B cell (primary cell): ENCODE data around the gene PTPRT. TPM values are rescaled to one million over a fixed set of nuclear protein-coding genes. Genes with fewer than 3 reads are reported as not detected.

Source experiments
- ATAC-seq: fragments of 200-7000 bp; cut with Tn5 transposase; one replicate; pipeline ENCODE4 v1.10.0; 2021; ENCODE audit warnings: low read depth, mild to moderate bottlenecking, moderate number of reproducible peaks, moderate library complexity
- CTCF ChIA-PET: fragments of 350-600 bp; sonication (Branson Sonifier 250); formaldehyde crosslinking; loops from one replicate; lab custom pipeline; 2021; ENCODE audit warnings: antibody characterized with exemption, inconsistent platforms; lab: Charles Lee
- POLR2A ChIA-PET: fragments of 350-600 bp; sonication (Branson Sonifier 250); formaldehyde crosslinking; loops from one replicate; lab custom pipeline; 2021; ENCODE audit warnings: antibody characterized with exemption; lab: Charles Lee
- DNase-seq: peaks from one replicate; pipeline ENCODE4 v3.0.0; 2013
- H2AFZ ChIP-seq: 2 replicates; pipeline ENCODE4 v1.6.1; 2012; ENCODE audit warnings: mild to moderate bottlenecking, low read depth, low read length; ENCODE audit not compliant: insufficient read depth, poor library complexity, severe bottlenecking
- H3K27ac ChIP-seq, 2 donors: 1 replicate in 1 of 2; 2 replicates in 1 of 2; pipeline ENCODE4 v1.5.1; 2012 to 2013; ENCODE audit warnings: low read length in 2 of 2, mild to moderate bottlenecking in 2 of 2, moderate library complexity in 1 of 2
- H3K27me3 ChIP-seq, 4 experiments: fragments of 200-600 bp in 1 of 4; sonication (generic) in 1 of 4; replicated peaks in 1 of 4; 1 replicate in 2 of 4; 2 replicates in 2 of 4; pipeline versions ENCODE4 v1.6.1 to v1.7.0; 2013 to 2016; ENCODE audit warnings: low read length in 3 of 4, mild to moderate bottlenecking in 2 of 4, mixed read lengths in 1 of 4, moderate library complexity in 1 of 4; ENCODE audit not compliant: insufficient read depth in 4 of 4, control insufficient read depth in 3 of 4; ENCODE audit errors: control extremely low read depth in 1 of 4
- H3K36me3 ChIP-seq, 2 experiments: replicated peaks in 1 of 2; 1 replicate in 1 of 2; 2 replicates in 1 of 2; pipeline versions ENCODE4 v1.6.1 to v1.7.1; 2013; ENCODE audit warnings: low read length in 1 of 2; ENCODE audit not compliant: insufficient read depth in 2 of 2, control insufficient read depth in 1 of 2; ENCODE audit errors: control extremely low read depth in 1 of 2, extremely low read depth in 1 of 2
- H3K4me1 ChIP-seq, 2 donors: fragments of 200-600 bp in 1 of 2; sonication (generic) in 1 of 2; 1 replicate in 1 of 2; 2 replicates in 1 of 2; pipeline versions ENCODE4 v1.5.1 to v1.6.1; 2013 to 2017; ENCODE audit warnings: low read length in 2 of 2; ENCODE audit not compliant: control insufficient read depth in 2 of 2, insufficient read depth in 2 of 2
- H3K4me2 ChIP-seq: replicated peaks from 2 replicates; pipeline ENCODE3; 2012; ENCODE audit warnings: mild to moderate bottlenecking, low read depth, low read length; ENCODE audit not compliant: poor library complexity, severe bottlenecking
- H3K4me3 ChIP-seq, 5 experiments: fragments of 200-600 bp in 1 of 5; sonication (generic) in 1 of 5; 1 replicate in 3 of 5; 2 replicates in 2 of 5; pipeline versions ENCODE4 v1.5.1 to v1.7.0; 2011 to 2016; ENCODE audit warnings: low read length in 4 of 5, mild to moderate bottlenecking in 4 of 5, low read depth in 2 of 5, control low read depth in 1 of 5, moderate library complexity in 1 of 5; ENCODE audit not compliant: insufficient read depth in 1 of 5; ENCODE audit errors: control extremely low read depth in 1 of 5, extremely low read depth in 1 of 5
- H3K79me2 ChIP-seq: fragments of 200-600 bp; sonication (generic); one replicate; pipeline ENCODE4 v1.6.0; 2016; ENCODE audit warnings: low read length; ENCODE audit not compliant: control insufficient read depth, insufficient read depth
- H3K9ac ChIP-seq: fragments of 200-600 bp; sonication (generic); 2 replicates; pipeline ENCODE4 v1.6.1; 2017; ENCODE audit warnings: mild to moderate bottlenecking, low read length, moderate library complexity
- H3K9me3 ChIP-seq, 3 donors: one replicate each; pipeline versions ENCODE4 v1.6.1 to v1.7.1; 2013; ENCODE audit warnings: low read length in 2 of 3; ENCODE audit not compliant: control insufficient read depth in 2 of 3, insufficient read depth in 1 of 3; ENCODE audit errors: control extremely low read depth in 1 of 3
- H4K20me1 ChIP-seq: 2 replicates; pipeline ENCODE4 v1.6.0; 2012; ENCODE audit warnings: mild to moderate bottlenecking, low read length; ENCODE audit not compliant: insufficient read depth, control insufficient read depth, poor library complexity, severe bottlenecking
- H3K27ac Mint-ChIP-seq: one replicate; pipeline ENCODE4 v1.8.0; 2021; ENCODE audit warnings: mixed read lengths
- H3K27me3 Mint-ChIP-seq: one replicate; pipeline ENCODE4 v1.8.0; 2021; ENCODE audit warnings: mixed read lengths
- H3K4me1 Mint-ChIP-seq: one replicate; pipeline ENCODE4 v1.8.0; 2021; ENCODE audit warnings: mixed read lengths
- H3K4me3 Mint-ChIP-seq: one replicate; pipeline ENCODE4 v1.8.0; 2021; ENCODE audit warnings: mixed read lengths
- H3K9me3 Mint-ChIP-seq: one replicate; pipeline ENCODE4 v1.8.0; 2022; ENCODE audit warnings: mixed read lengths; ENCODE audit not compliant: insufficient read depth
- CTCF ChIP-seq: fragments of 200-600 bp; IDR thresholded peaks from one replicate; pipeline ENCODE4 v1.8.0; 2022; ENCODE audit warnings: antibody characterized with exemption, mild to moderate bottlenecking
- EZH2 ChIP-seq: IDR thresholded peaks from 2 replicates; pipeline ENCODE4 v1.6.1; 2012; ENCODE audit warnings: borderline replicate concordance, low read depth, mild to moderate bottlenecking, moderate library complexity, low read length; ENCODE audit not compliant: insufficient read depth, poor library complexity, severe bottlenecking
- WGBS: methylation state at CpG from one replicate; pipeline ENCODE4 v1.1.5; 2013; ENCODE audit warnings: missing lambda C conversion rate; ENCODE audit not compliant: insufficient coverage; 5-methylcytosine and 5-hydroxymethylcytosine counted together
- intact Hi-C: fragments of 100-400 bp; cut with micrococcal nuclease; formaldehyde crosslinking; loops from one replicate; pipeline ENCODE4 v1.10.0; 2022
- polyA plus RNA-seq: library from polyadenylated mRNA; depleted of rRNA; stranded (reverse); fragments of >200 nt; gene quantifications from 2 replicates; pipeline ENCODE4 v1.2.3, GENCODE V29; 2012
- total RNA-seq, 2 donors: library from RNA; stranded (reverse); fragments of 120-200 nt in 1 of 2; gene quantifications; 1 replicate in 1 of 2; 2 replicates in 1 of 2; pipeline versions ENCODE4 v1.2.3 to v1.2.4, GENCODE V29; 2013 to 2022

PTPRT gene
- total and polyA plus RNA-seq, 2 donors (not counting 1 experiment from before 2014, with no cell fraction given), result not detected

GRCh38 chr20:42051921-42052320 lies 1137.8 kb downstream of the PTPRT start:
- ATAC-seq (no peak), DNase-seq (no peak)
- Histone ChIP-seq H3K9ac (no peak overlapping the region), H3K4me3 (no peak overlapping the region), H3K4me1 (no peaks in the 10 kb centered on the region), H3K79me2 (no peaks in the 10 kb centered on the region), H3K9me3 (peaks cover 0 to 3% (median 0%) of the 10 kb centered on the region in 3 donors), H3K36me3 (no peaks in the 10 kb centered on the region), H4K20me1 (no peaks in the 10 kb centered on the region), H2AFZ (no peak overlapping the region), H3K4me2 (no peak overlapping the region), H3K27ac (no peak overlapping the region), H3K27me3 (no peaks in the 10 kb centered on the region)
- CTCF ChIA-PET, result no interaction called here
- Mint-ChIP-seq H3K9me3 (no peaks in the 10 kb centered on the region), H3K27me3 (peaks cover 4% of the 10 kb centered on the region), H3K27ac (no peak overlapping the region), H3K4me3 (no peak overlapping the region), H3K4me1 (no peaks in the 10 kb centered on the region)
- no peak for TF ChIP-seq CTCF
- TF ChIP-seq EZH2, result no peak
- WGBS, result 93% methylated on average over 5 of the region's 5 CpGs
- POLR2A ChIA-PET, result no interaction called here
- intact Hi-C loops, result no loop called here

GRCh38 chr20:42046371-42047085 lies 1143.2 kb downstream of the PTPRT start:
- Mint-ChIP-seq H3K4me1 (no peaks in the 10 kb centered on the region), H3K27me3 (peaks cover 8% of the 10 kb centered on the region), H3K9me3 (no peaks in the 10 kb centered on the region), H3K27ac (no peak overlapping the region), H3K4me3 (no peak overlapping the region)
- Histone ChIP-seq H3K36me3 (no peaks in the 10 kb centered on the region), H3K9me3 (no peaks in the 10 kb centered on the region), H3K27ac (no peak overlapping the region), H3K79me2 (no peaks in the 10 kb centered on the region), H3K4me3 (no peak overlapping the region), H3K4me2 (no peak overlapping the region), H3K4me1 (no peaks in the 10 kb centered on the region), H4K20me1 (no peaks in the 10 kb centered on the region), H2AFZ (no peak overlapping the region), H3K27me3 (no peaks in the 10 kb centered on the region), H3K9ac (no peak overlapping the region)
- POLR2A ChIA-PET, result no interaction called here
- intact Hi-C loops, result no loop called here
- TF ChIP-seq EZH2, result no peak
- no peak for TF ChIP-seq CTCF
- DNase-seq (no peak), ATAC-seq (no peak)
- CTCF ChIA-PET, result no interaction called here
- WGBS, result 70% methylated on average over 6 of the region's 7 CpGs
